ENCODE data around the gene LSS.

DNA sequence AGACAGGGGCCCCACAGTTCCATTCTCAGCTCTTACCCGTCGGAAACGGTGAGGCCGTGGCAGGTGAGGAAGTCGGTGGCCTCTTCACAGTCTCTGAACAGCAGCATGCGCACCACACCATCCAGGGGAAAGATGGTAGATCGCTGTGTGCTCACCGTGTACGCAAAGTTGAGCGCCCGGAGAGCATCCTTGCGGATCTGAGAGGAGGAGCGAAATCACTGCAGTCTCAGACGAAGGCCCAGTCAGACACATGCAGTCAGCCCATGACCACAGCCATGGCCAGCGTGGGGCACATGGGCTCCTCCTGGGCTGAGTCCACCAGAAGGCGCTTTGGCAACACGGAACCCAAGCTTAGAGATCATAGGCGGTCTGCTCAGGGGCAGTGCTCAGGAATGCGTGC lies 38.4 kb upstream of the LSS start:
- TF ChIP-seq, protein P1, sequence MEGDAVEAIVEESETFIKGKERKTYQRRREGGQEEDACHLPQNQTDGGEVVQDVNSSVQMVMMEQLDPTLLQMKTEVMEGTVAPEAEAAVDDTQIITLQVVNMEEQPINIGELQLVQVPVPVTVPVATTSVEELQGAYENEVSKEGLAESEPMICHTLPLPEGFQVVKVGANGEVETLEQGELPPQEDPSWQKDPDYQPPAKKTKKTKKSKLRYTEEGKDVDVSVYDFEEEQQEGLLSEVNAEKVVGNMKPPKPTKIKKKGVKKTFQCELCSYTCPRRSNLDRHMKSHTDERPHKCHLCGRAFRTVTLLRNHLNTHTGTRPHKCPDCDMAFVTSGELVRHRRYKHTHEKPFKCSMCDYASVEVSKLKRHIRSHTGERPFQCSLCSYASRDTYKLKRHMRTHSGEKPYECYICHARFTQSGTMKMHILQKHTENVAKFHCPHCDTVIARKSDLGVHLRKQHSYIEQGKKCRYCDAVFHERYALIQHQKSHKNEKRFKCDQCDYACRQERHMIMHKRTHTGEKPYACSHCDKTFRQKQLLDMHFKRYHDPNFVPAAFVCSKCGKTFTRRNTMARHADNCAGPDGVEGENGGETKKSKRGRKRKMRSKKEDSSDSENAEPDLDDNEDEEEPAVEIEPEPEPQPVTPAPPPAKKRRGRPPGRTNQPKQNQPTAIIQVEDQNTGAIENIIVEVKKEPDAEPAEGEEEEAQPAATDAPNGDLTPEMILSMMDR (conservative IDR thresholded peaks at IDR 0.05 in 1 of 2, IDR thresholded peaks at IDR 0.05 in 1 of 2; ENCODE audit: extremely low read depth in 1 of 2, insufficient read depth in 1 of 2, low read depth in 1 of 2, low read length in 2 of 2), result no peak
- no peak for TF ChIP-seq EZH2 (IDR thresholded peaks at IDR 0.05; ENCODE audit: borderline replicate concordance, low read length)
